Right lobe of liver (tissue), 4 donors: ENCODE measurements around the gene PARD6B.

Source experiments
- CTCF ChIP-seq, 4 donors: fragments of 200-600 bp in 3 of 4; fragments of 450-650 bp in 1 of 4; IDR thresholded peaks; one replicate each; pipeline versions ENCODE4 v1.5.1 to v1.8.0; 2016 to 2022; ENCODE audit warnings: antibody characterized with exemption in 4 of 4, mild to moderate bottlenecking in 2 of 4
- POLR2A ChIP-seq: fragments of 450-650 bp; IDR thresholded peaks from one replicate; pipeline ENCODE4 v1.6.1; 2017; ENCODE audit warnings: antibody characterized with exemption, mild to moderate bottlenecking
- donor health status: DM: no; HTN: no; CAD: no.
- donor health status: DM: no; HTN: no; CAD: no.
- donor health status: DM: no; HTN: yes; CAD: no.

GRCh38 chr20:50725724-50726005 lies 5.7 kb upstream of the PARD6B start:
- TF ChIP-seq POLR2A = no peak
- no peak for TF ChIP-seq CTCF (IDR thresholded peaks at IDR 0.05)
